ENCODE results near the gene BRI3BP.

DNA sequence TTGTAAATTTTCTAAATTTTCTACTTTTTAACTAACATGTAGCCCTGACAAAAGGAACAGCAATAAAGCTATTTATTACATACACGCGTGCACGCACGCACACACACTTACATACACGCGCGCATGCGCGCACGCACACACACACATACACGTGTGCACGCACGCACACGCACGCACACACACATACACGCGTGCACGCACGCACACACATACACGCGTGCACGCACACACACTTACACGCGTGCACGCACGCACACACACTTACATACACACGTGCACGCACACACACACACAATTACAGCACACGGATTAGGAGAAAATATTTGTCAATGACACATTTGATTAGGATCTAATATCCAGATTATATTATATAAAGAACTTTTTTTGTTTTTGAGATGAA, 32.4 kb upstream of the BRI3BP start:
- TF ChIP-seq ZNF274 (IDR thresholded peaks at IDR 0.05; ENCODE audit: low read depth, low read length) = no peak
- no peak for TF ChIP-seq SUZ12 (IDR thresholded peaks at IDR 0.05; ENCODE audit: extremely low read depth, insufficient read depth, insufficient read length)

Measured in NT2/D1 (cell line).